ENCODE measurements around the gene DTNB. TPM values are rescaled to one million over a fixed set of nuclear protein-coding genes. Genes with fewer than 3 reads are reported as not detected.

Gene DTNB
- total RNA-seq, 1 donor from 2014 or later, result 15.6 TPM

GRCh38 chr2:25347205-25347815, 326.1 kb downstream of the DTNB start:
- no peak for DNase-seq (ENCODE audit: low spot score)

- no peak for DNase-seq (ENCODE audit: low spot score)
Observed at GRCh38 chr2:25343187-25343825, 330.1 kb downstream of the DTNB start.

GRCh38 chr2:25342372-25343186, 330.8 kb downstream of the DTNB start:
- peak; percentile 95 for DNase-seq (ENCODE audit: low spot score)

- DNase-seq (ENCODE audit: low spot score), result no peak
Observed at GRCh38 chr2:25341753-25342371, 331.5 kb downstream of the DTNB start, which contains the start of gene DNMT3A. DNMT3A (minus strand) TSS chr2:25341925; CDS start chr2:25313984, 27,941 bp downstream.

- DNase-seq (ENCODE audit: low spot score), result no peak
Observed at GRCh38 chr2:25341011-25341727, 332.2 kb downstream of the DTNB start.

- DNase-seq (ENCODE audit: low spot score), result no peak
Observed at GRCh38 chr2:25340181-25340921, 333.0 kb downstream of the DTNB start.

- DNase-seq (ENCODE audit: low spot score), result no peak
Observed at GRCh38 chr2:25339791-25340180, 333.6 kb downstream of the DTNB start.

- no peak for DNase-seq (ENCODE audit: low spot score)
Observed at GRCh38 chr2:25339211-25339674, 334.1 kb downstream of the DTNB start.

GRCh38 chr2:25338401-25338800, 335.0 kb downstream of the DTNB start:
- no peak for DNase-seq (ENCODE audit: low spot score)

GRCh38 chr2:25337891-25338290, 335.5 kb downstream of the DTNB start:
- DNase-seq (ENCODE audit: low spot score), result no peak

GRCh38 chr2:25337276-25337675, 336.1 kb downstream of the DTNB start:
- no peak for DNase-seq (ENCODE audit: low spot score)

GRCh38 chr2:25336383-25336841, 337.0 kb downstream of the DTNB start:
- no peak for DNase-seq (ENCODE audit: low spot score)

- no peak for DNase-seq (ENCODE audit: low spot score)
Observed at GRCh38 chr2:25335971-25336370, 337.4 kb downstream of the DTNB start.

GRCh38 chr2:25335204-25335603, 338.2 kb downstream of the DTNB start:
- no peak for DNase-seq (ENCODE audit: low spot score)

GRCh38 chr2:25334482-25334881, 338.9 kb downstream of the DTNB start:
- DNase-seq (ENCODE audit: low spot score), result no peak

GRCh38 chr2:25333981-25334380, 339.4 kb downstream of the DTNB start:
- no peak for DNase-seq (ENCODE audit: low spot score)

GRCh38 chr2:25332571-25332970, 340.8 kb downstream of the DTNB start:
- DNase-seq (ENCODE audit: low spot score), result no peak

- no peak for DNase-seq (ENCODE audit: low spot score)
Observed at GRCh38 chr2:25331686-25332365, 341.6 kb downstream of the DTNB start.

- DNase-seq (ENCODE audit: low spot score), result no peak
Observed at GRCh38 chr2:25330937-25331336, 342.4 kb downstream of the DTNB start.

GRCh38 chr2:25330273-25330672, 343.1 kb downstream of the DTNB start:
- DNase-seq (ENCODE audit: low spot score), result no peak

Measured in mesenteric fat pad (tissue), 1 donor.